ENCODE results near the gene P2RY12. TPM values are rescaled to one million over a fixed set of nuclear protein-coding genes. Genes with fewer than 3 reads are reported as not detected.
A peak's percentile ranks its signal among the peaks of the same experiment; 100 is the strongest.

Gene P2RY12
- polyA plus RNA-seq, 6 donors from 2014 or later: 0.57 to 1.1 (median 0.91) TPM; not detected in 1

- no peak for ATAC-seq (ENCODE audit: low read depth in 2 of 2)
- H3K36me3 Mint-ChIP-seq: no peaks in the 10 kb centered on the region
- H3K27me3 Mint-ChIP-seq: no peaks in the 10 kb centered on the region
- H3K9me3 Mint-ChIP-seq: no peaks in the 10 kb centered on the region
- H3K27ac Mint-ChIP-seq: peak overlapping the region in 2 of 6 donors; percentile 41 to 55
- DNase-seq: no peak
- H3K4me3 Mint-ChIP-seq: no peak overlapping the region
- H3K4me1 Mint-ChIP-seq: peaks cover 3 to 10% (median 5%) of the 10 kb centered on the region in 3 donors
Measured at GRCh38 chr3:151322511-151322910, 62.0 kb downstream of the P2RY12 start.

- no peaks in the 10 kb centered on the region for H3K36me3 Mint-ChIP-seq
- H3K27ac Mint-ChIP-seq: no peak overlapping the region
- DNase-seq (no peak), ATAC-seq (ENCODE audit: low read depth in 2 of 2) (no peak)
- no peak overlapping the region for H3K4me3 Mint-ChIP-seq
- no peaks in the 10 kb centered on the region for H3K27me3 Mint-ChIP-seq
- H3K9me3 Mint-ChIP-seq: no peaks in the 10 kb centered on the region
- peaks cover 3 to 10% (median 5%) of the 10 kb centered on the region in 3 donors for H3K4me1 Mint-ChIP-seq
Measured at GRCh38 chr3:151321526-151321925, 63.0 kb downstream of the P2RY12 start.

DNA sequence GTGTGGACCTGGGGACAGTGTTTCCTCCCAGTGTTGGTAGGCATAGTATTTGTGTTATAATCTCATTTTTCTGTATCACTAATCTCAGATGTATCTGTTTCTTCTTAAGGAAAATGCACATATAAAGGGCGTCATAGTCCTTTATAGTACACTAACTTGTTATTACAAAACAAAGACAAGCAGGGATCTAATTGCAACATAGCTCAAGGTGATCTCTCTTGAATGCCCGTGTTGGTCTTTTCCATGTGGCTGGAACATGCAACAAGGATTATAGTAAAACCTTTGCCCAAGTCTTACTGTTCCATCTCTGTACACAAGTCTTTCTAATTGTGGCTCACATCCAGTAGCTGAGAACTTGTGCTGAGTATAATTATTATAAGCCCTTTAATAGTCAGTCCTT, 64.4 kb downstream of the P2RY12 start:
- no peak for DNase-seq

GRCh38 chr3:151319628-151320027, 64.9 kb downstream of the P2RY12 start:
- Mint-ChIP-seq H3K9me3 (no peaks in the 10 kb centered on the region), H3K4me1 (peaks cover 3 to 10% (median 5%) of the 10 kb centered on the region in 3 donors), H3K27ac (no peak overlapping the region), H3K27me3 (no peaks in the 10 kb centered on the region), H3K36me3 (no peaks in the 10 kb centered on the region), H3K4me3 (no peak overlapping the region)
- DNase-seq: no peak
- no peak for ATAC-seq (ENCODE audit: low read depth in 2 of 2)

More for the DNA sequence above, 64.4 kb downstream of the P2RY12 start:
- Mint-ChIP-seq H3K9me3 (no peaks in the 10 kb centered on the region), H3K27me3 (no peaks in the 10 kb centered on the region), H3K4me3 (no peak overlapping the region), H3K4me1 (peaks cover 3 to 10% (median 5%) of the 10 kb centered on the region in 3 donors), H3K36me3 (no peaks in the 10 kb centered on the region), H3K27ac (no peak overlapping the region)
- no peak for ATAC-seq (ENCODE audit: low read depth in 2 of 2)

- Mint-ChIP-seq H3K9me3 (no peaks in the 10 kb centered on the region), H3K27me3 (no peaks in the 10 kb centered on the region), H3K4me3 (no peak overlapping the region), H3K36me3 (no peaks in the 10 kb centered on the region), H3K27ac (peak overlapping the region in 1 of 6 donors; percentile 28), H3K4me1 (peaks cover 3 to 6% (median 5%) of the 10 kb centered on the region in 3 donors)
- DNase-seq: no peak
- no peak for ATAC-seq (ENCODE audit: low read depth in 2 of 2)
Measured at GRCh38 chr3:151318991-151319390, 65.6 kb downstream of the P2RY12 start.

GRCh38 chr3:151318313-151318712, 66.2 kb downstream of the P2RY12 start:
- H3K27me3 Mint-ChIP-seq: no peaks in the 10 kb centered on the region
- DNase-seq (no peak), ATAC-seq (ENCODE audit: low read depth in 2 of 2) (no peak)
- no peaks in the 10 kb centered on the region for H3K36me3 Mint-ChIP-seq
- H3K4me3 Mint-ChIP-seq: no peak overlapping the region
- H3K4me1 Mint-ChIP-seq: peaks cover 3 to 5% (median 5%) of the 10 kb centered on the region in 3 donors
- no peaks in the 10 kb centered on the region for H3K9me3 Mint-ChIP-seq
- H3K27ac Mint-ChIP-seq: no peak overlapping the region

DNA sequence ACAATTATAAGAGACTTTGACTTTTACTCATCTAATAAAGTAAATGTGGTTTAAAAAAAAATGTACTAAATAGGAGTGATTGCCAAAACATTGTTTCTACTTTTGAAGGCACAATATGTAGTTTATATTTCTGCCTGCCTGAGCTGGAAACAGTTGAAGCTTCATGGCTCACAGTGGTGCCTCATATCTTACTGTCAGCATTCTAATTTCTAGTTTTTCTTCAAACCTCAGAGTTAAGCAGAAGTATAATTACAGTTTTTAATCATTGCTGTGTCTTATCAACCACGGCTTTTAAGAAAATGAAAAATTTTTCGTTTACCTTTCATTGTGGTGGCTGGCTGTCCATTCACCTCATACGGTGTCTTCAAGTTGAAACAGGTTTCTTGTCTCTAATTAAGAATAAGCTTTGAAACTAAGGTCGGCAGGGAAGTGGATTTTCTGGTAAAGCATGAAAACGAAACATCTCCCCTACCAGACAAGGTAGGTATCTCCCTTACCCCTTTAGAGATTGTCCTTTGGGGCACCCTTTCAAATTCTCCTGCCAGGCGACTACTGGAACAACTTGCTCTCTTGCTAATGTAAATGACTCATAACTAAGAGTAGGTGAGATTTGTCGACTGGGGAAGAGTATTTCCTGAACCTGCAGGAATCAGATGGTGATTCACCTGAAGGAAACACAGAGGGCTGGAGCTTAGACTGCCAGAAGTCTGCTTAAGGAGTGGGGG, 68.1 kb downstream of the P2RY12 start, which contains the start of gene GPR87:
TSS of gene GPR87 (minus strand) at position 554 of the 725 bp plus-strand sequence. CDS start 16,720 bp downstream, outside the sequence.
- DNase-seq (no peak), ATAC-seq (ENCODE audit: low read depth in 2 of 2) (no peak)
- H3K36me3 Mint-ChIP-seq: no peaks in the 10 kb centered on the region
- H3K27ac Mint-ChIP-seq: no peak within 1 kb of the TSS
- H3K27me3 Mint-ChIP-seq: no peaks in the 10 kb centered on the region
- H3K4me3 Mint-ChIP-seq: no peak within 1 kb of the TSS
- H3K9me3 Mint-ChIP-seq: no peaks in the 10 kb centered on the region
- no peaks in the 10 kb centered on the region for H3K4me1 Mint-ChIP-seq

- Mint-ChIP-seq H3K4me3 (no peak overlapping the region), H3K27me3 (no peaks in the 10 kb centered on the region), H3K9me3 (no peaks in the 10 kb centered on the region), H3K27ac (no peak overlapping the region), H3K36me3 (no peaks in the 10 kb centered on the region), H3K4me1 (no peaks in the 10 kb centered on the region)
- ATAC-seq (ENCODE audit: low read depth in 2 of 2): no peak
- DNase-seq: no peak
Measured at GRCh38 chr3:151315846-151316245, 68.7 kb downstream of the P2RY12 start.

GRCh38 chr3:151315136-151315535, 69.4 kb downstream of the P2RY12 start:
- no peaks in the 10 kb centered on the region for H3K4me1 Mint-ChIP-seq
- H3K4me3 Mint-ChIP-seq: no peak overlapping the region
- H3K9me3 Mint-ChIP-seq: no peaks in the 10 kb centered on the region
- DNase-seq (no peak), ATAC-seq (ENCODE audit: low read depth in 2 of 2) (no peak)
- H3K36me3 Mint-ChIP-seq: no peaks in the 10 kb centered on the region
- no peaks in the 10 kb centered on the region for H3K27me3 Mint-ChIP-seq
- peak overlapping the region in 1 of 6 donors; percentile 53 for H3K27ac Mint-ChIP-seq

DNA sequence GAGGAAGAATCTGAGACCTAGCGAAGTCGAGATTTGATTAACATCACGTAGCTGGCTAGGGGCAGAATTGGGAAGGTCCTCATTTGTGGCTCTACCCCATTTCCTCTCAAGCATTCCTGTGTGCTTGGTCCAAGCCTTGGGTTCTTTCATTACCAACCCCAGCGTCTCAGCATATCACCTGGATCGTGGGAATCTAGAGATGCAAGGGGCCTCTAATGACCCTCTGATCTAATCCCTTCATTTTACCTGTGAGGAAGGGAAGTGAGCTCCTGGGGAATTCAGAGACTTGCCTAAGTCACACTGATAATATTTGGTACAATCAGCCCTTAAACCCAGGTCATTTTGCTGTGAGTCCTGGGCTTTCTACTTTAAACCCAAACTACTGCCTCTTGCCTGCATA, 70.0 kb downstream of the P2RY12 start:
- Mint-ChIP-seq H3K27ac (no peak overlapping the region), H3K4me3 (no peak overlapping the region), H3K27me3 (no peaks in the 10 kb centered on the region), H3K36me3 (no peaks in the 10 kb centered on the region), H3K4me1 (no peaks in the 10 kb centered on the region), H3K9me3 (no peaks in the 10 kb centered on the region)
- ATAC-seq (ENCODE audit: low read depth in 2 of 2): no peak
- DNase-seq: no peak

GRCh38 chr3:151314137-151314536, 70.4 kb downstream of the P2RY12 start:
- Mint-ChIP-seq H3K27me3 (no peaks in the 10 kb centered on the region), H3K9me3 (no peaks in the 10 kb centered on the region), H3K27ac (no peak overlapping the region), H3K36me3 (no peaks in the 10 kb centered on the region), H3K4me1 (no peaks in the 10 kb centered on the region), H3K4me3 (no peak overlapping the region)
- ATAC-seq (ENCODE audit: low read depth in 2 of 2) (no peak), DNase-seq (no peak)

DNA sequence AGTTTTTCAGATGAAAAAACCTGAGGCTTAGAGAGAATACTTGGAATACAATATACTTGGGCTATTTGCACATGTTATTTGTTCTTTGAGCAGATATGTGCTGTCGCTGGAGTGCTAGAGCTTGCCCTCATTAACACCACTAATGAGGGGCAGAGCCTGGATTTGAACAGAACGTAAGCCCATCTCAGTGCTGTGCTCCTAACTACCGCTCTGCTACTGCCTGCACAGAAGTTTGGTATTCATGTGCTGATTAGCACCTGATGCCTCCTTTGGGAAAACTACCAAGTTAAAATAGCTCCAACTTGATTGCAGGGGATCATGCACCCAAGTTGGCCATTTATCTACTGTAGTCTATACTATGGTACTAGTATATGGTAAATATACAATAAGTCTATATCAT, 71.6 kb downstream of the P2RY12 start:
- H3K27ac Mint-ChIP-seq: no peak overlapping the region
- H3K27me3 Mint-ChIP-seq: no peaks in the 10 kb centered on the region
- H3K4me1 Mint-ChIP-seq: no peaks in the 10 kb centered on the region
- no peaks in the 10 kb centered on the region for H3K9me3 Mint-ChIP-seq
- H3K4me3 Mint-ChIP-seq: no peak overlapping the region
- no peaks in the 10 kb centered on the region for H3K36me3 Mint-ChIP-seq
- DNase-seq: no peak
- no peak for ATAC-seq (ENCODE audit: low read depth in 2 of 2)

DNA sequence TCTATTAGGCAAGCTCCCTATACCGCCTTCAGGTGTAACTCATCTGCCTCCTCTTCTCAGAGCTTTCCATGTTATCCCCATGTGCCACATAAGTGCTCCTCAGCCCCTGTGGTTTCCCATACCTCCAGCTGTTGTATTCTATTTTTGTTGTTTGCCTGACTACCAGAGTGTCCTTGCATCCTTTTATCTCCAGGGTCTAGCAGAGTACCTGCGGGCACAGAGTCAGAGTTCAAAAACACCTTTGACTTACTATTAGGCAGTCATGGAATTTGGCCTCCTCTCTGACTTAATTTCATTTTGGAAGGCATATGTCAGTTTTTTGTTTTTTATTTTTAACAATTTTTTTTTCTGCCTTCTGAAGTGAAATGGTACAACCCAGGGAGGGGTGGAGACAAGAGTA, 75.0 kb downstream of the P2RY12 start:
- no peak for ATAC-seq (ENCODE audit: low read depth in 2 of 2)
- H3K4me1 Mint-ChIP-seq: no peaks in the 10 kb centered on the region
- no peaks in the 10 kb centered on the region for H3K36me3 Mint-ChIP-seq
- no peaks in the 10 kb centered on the region for H3K27me3 Mint-ChIP-seq
- no peak overlapping the region for H3K27ac Mint-ChIP-seq
- no peak for DNase-seq
- H3K4me3 Mint-ChIP-seq: no peak overlapping the region
- H3K9me3 Mint-ChIP-seq: no peaks in the 10 kb centered on the region

GRCh38 chr3:151307583-151308488, 76.7 kb downstream of the P2RY12 start:
- ATAC-seq (ENCODE audit: low read depth in 2 of 2): no peak
- Mint-ChIP-seq H3K27me3 (peaks cover 0 to 8% (median 4%) of the 10 kb centered on the region in 3 donors), H3K9me3 (no peaks in the 10 kb centered on the region), H3K4me1 (no peaks in the 10 kb centered on the region), H3K4me3 (no peak overlapping the region), H3K36me3 (no peaks in the 10 kb centered on the region), H3K27ac (peak overlapping the region in 1 of 6 donors; percentile 39)
- DNase-seq: no peak

Measured in naive B cell (primary cell).